ENCODE results near the gene FBXL20. TPM values are rescaled to one million over a fixed set of nuclear protein-coding genes. Genes with fewer than 3 reads are reported as not detected.

FBXL20 gene
- total and polyA plus RNA-seq, 2 experiments from 2014 or later = 10.2 to 20.4 TPM

- Histone ChIP-seq H3K27me3 (no peaks in the 10 kb centered on the region), H3K9me3 (ENCODE audit: low read depth) (no peaks in the 10 kb centered on the region), H3K4me3 (no peak overlapping the region), H3K4me1 (ENCODE audit: low read depth) (peaks cover 8% of the 10 kb centered on the region), H3K36me3 (peaks cover 24% of the 10 kb centered on the region), H3K27ac (no peak overlapping the region)
- DNase-seq (ENCODE audit: low read depth in 1 of 2, low spot score in 1 of 2) = peak in 1 of 2 donors; percentile 85
- no peak for TF ChIP-seq CTCF (IDR thresholded peaks at IDR 0.05; ENCODE audit: low read depth, low read length)
Observed at GRCh38 chr17:39404542-39405378, 3.3 kb upstream of the FBXL20 start.

DNA sequence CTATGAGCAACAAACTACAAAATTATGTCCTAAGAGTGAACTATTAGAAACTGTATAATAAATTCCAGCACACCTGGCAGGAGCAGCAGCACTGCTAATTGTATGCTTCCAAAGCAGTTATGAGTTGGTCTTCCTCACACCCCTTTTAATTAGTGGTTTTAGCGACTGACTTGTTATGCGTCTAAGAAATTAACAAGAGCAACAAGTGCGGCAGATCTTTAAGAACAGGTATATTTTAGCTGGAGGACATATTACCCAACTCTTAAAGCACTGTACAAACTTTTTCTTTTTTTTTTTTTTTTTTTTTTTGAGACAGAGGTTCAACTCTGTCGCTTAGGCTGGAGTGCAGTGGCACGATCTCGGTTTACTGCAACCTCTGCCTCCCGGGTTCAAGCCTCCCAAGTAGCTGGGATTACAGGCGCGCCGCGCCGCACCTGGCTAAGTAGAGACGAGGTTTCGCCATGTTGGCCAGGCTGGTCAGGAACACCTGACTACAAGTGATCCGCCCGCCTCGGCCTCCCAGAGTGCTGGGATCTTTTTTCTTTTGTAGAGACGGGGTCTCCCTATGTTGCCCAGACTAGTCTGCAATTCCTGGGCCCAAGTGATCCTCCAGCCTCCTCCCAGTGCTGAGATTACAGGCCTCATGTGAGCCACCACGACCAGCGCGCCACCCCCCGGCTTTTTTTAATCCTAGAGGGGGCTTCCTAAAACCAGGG lies 1.6 kb upstream of the FBXL20 start:
- no peak overlapping the region for H3K27ac ChIP-seq
- no peaks in the 10 kb centered on the region for H3K9me3 ChIP-seq (ENCODE audit: low read depth)
- peaks cover 8% of the 10 kb centered on the region for H3K4me1 ChIP-seq (ENCODE audit: low read depth)
- H3K4me3 ChIP-seq = peak overlapping the region; percentile 91
- DNase-seq (ENCODE audit: low read depth in 1 of 2, low spot score in 1 of 2) = no peak
- H3K27me3 ChIP-seq = no peaks in the 10 kb centered on the region
- no peak for TF ChIP-seq CTCF (IDR thresholded peaks at IDR 0.05; ENCODE audit: low read depth, low read length)
- H3K36me3 ChIP-seq = peaks cover 15% of the 10 kb centered on the region

- H3K27ac ChIP-seq = peak overlapping the region; percentile 93
- TF ChIP-seq CTCF (IDR thresholded peaks at IDR 0.05; ENCODE audit: low read depth, low read length) = no peak
- H3K4me3 ChIP-seq = peak overlapping the region; percentile 91
- H3K4me1 ChIP-seq (ENCODE audit: low read depth) = peaks cover 8% of the 10 kb centered on the region
- no peaks in the 10 kb centered on the region for H3K27me3 ChIP-seq
- peak; percentile 94 to 96 for DNase-seq (ENCODE audit: low read depth in 1 of 2, low spot score in 1 of 2)
- no peaks in the 10 kb centered on the region for H3K9me3 ChIP-seq (ENCODE audit: low read depth)
- peaks cover 11% of the 10 kb centered on the region for H3K36me3 ChIP-seq
Observed at GRCh38 chr17:39402244-39402889, 941 bp upstream of the FBXL20 start.

- TF ChIP-seq CTCF (IDR thresholded peaks at IDR 0.05; ENCODE audit: low read depth, low read length) = no peak
Observed at GRCh38 chr17:39400547-39401411, 647 bp downstream of the FBXL20 start.

GRCh38 chr17:39399791-39400190 lies 1.6 kb downstream of the FBXL20 start:
- H3K27ac ChIP-seq = no peak overlapping the region
- H3K27me3 ChIP-seq = no peaks in the 10 kb centered on the region
- no peak for TF ChIP-seq CTCF (IDR thresholded peaks at IDR 0.05; ENCODE audit: low read depth, low read length)
- no peaks in the 10 kb centered on the region for H3K36me3 ChIP-seq
- no peak overlapping the region for H3K4me3 ChIP-seq
- peaks cover 8% of the 10 kb centered on the region for H3K4me1 ChIP-seq (ENCODE audit: low read depth)
- H3K9me3 ChIP-seq (ENCODE audit: low read depth) = no peaks in the 10 kb centered on the region
- no peak for DNase-seq (ENCODE audit: low read depth in 1 of 2, low spot score in 1 of 2)

More at GRCh38 chr17:39400547-39401411, 647 bp downstream of the FBXL20 start:
- DNase-seq (ENCODE audit: low read depth in 1 of 2, low spot score in 1 of 2) = peak in 1 of 2 donors; percentile 11
- H3K36me3 ChIP-seq = peaks cover 6% of the 10 kb centered on the region
- H3K9me3 ChIP-seq (ENCODE audit: low read depth) = no peaks in the 10 kb centered on the region
- H3K4me1 ChIP-seq (ENCODE audit: low read depth) = peaks cover 8% of the 10 kb centered on the region
- no peaks in the 10 kb centered on the region for H3K27me3 ChIP-seq
- H3K27ac ChIP-seq = peak overlapping the region; percentile 93
- peak overlapping the region; percentile 91 for H3K4me3 ChIP-seq

All from cardiac muscle cell (in vitro differentiated cells and primary cell).